ENCODE measurements around the gene TCL1B.

TCL1B gene

GRCh38 chr14:95651821-95652583 lies 34.2 kb upstream of the TCL1B start:
- no peak for TF ChIP-seq CTCF (IDR thresholded peaks at IDR 0.05; ENCODE audit: borderline replicate concordance, insufficient read depth, low read depth, low read length)
- no peak overlapping the region for H3K4me3 ChIP-seq (ENCODE audit: low read depth, low read length)

- TF ChIP-seq CTCF (IDR thresholded peaks at IDR 0.05; ENCODE audit: borderline replicate concordance, insufficient read depth, low read depth, low read length) = no peak
- no peak overlapping the region for H3K4me3 ChIP-seq (ENCODE audit: low read depth, low read length)
These were observed 33.5 kb upstream of the TCL1B start for GRCh38 chr14:95652690-95653089.

- no peak overlapping the region for H3K4me3 ChIP-seq (ENCODE audit: low read depth, low read length)
- TF ChIP-seq CTCF (IDR thresholded peaks at IDR 0.05; ENCODE audit: borderline replicate concordance, insufficient read depth, low read depth, low read length) = no peak
These were observed 30.8 kb upstream of the TCL1B start for GRCh38 chr14:95655461-95655860.

GRCh38 chr14:95656634-95657033 lies 29.6 kb upstream of the TCL1B start:
- no peak overlapping the region for H3K4me3 ChIP-seq (ENCODE audit: low read depth, low read length)
- TF ChIP-seq CTCF (IDR thresholded peaks at IDR 0.05; ENCODE audit: borderline replicate concordance, insufficient read depth, low read depth, low read length) = no peak

- TF ChIP-seq CTCF (IDR thresholded peaks at IDR 0.05; ENCODE audit: borderline replicate concordance, insufficient read depth, low read depth, low read length) = no peak
- H3K4me3 ChIP-seq (ENCODE audit: low read depth, low read length) = no peak overlapping the region
These were observed 28.8 kb upstream of the TCL1B start for GRCh38 chr14:95657454-95657853.

DNA sequence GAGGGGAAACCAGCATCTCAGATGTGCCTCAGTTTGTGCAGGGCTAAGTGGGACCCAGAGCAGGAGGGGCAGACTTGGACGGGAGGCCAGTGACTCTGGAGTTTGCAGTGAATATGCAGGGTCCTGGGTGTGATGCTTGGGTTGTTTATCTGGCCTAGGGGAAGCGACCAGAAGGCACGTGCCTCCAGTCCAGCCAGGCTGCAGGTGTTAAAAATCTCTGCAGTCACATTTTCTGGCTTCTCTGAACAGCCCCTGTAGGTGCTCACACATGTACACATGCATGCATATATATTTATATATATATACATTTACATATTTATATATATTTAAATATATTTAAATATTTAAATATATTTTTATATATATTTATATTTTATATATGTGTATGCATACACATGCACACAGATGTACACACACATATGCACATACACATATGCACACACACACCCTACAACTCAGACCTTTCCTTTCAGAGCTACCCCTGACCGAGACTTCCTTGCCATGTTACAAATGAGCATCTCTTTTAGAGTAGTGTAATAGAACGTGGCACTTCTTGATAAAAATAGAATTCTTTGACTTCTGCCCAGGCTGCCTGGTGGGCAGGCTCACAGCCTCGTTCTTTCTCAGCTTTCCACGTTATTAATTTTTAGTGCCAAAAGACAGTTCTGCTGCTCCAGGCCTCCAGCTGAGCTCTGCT lies 26.8 kb upstream of the TCL1B start:
- TF ChIP-seq CTCF (IDR thresholded peaks at IDR 0.05; ENCODE audit: borderline replicate concordance, insufficient read depth, low read depth, low read length) = no peak
- H3K4me3 ChIP-seq (ENCODE audit: low read depth, low read length) = no peak overlapping the region

DNA sequence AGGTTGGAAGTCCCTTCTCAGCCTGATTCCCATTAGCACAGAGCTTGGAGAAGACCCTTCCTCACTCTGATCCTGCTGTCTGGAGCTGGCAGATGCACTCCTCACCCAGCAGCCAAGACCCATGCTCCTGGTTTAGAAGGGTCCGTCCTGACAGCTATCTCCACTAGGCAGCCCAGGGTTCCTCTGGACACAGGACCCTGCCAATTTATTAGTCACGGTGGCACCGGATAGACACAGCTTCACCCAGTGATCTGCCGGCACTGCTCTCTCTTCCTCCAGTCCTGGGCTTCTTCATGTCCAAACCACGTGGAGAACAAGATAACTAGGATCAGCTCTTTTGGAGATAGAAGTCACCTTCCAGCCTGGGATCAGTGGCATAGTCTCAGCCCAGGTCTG lies 26.2 kb upstream of the TCL1B start:
- no peak for TF ChIP-seq CTCF (IDR thresholded peaks at IDR 0.05; ENCODE audit: borderline replicate concordance, insufficient read depth, low read depth, low read length)
- no peak overlapping the region for H3K4me3 ChIP-seq (ENCODE audit: low read depth, low read length)
